Bronchial epithelial cell (primary cell): ENCODE data around the gene ALDH18A1. TPM values are rescaled to one million over a fixed set of nuclear protein-coding genes. Genes with fewer than 3 reads are reported as not detected.
A peak's percentile ranks its signal among the peaks of the same experiment; 100 is the strongest.

Experiments used
- DNase-seq: peaks from one replicate; pipeline ENCODE4 v3.0.0-alpha.2; 2010; ENCODE audit warnings: low read depth
- FAIRE-seq: peaks from 2 replicates; lab custom pipeline; 2011; peaks lifted over from hg19 to GRCh38; lab: Jason Lieb, UNC
- H3K27me3 ChIP-seq: 2 replicates; pipeline ENCODE4 v1.5.1; 2011; ENCODE audit warnings: low read length; ENCODE audit not compliant: control insufficient read depth, insufficient read depth
- H3K36me3 ChIP-seq: 2 replicates; pipeline ENCODE4 v1.5.1; 2011; ENCODE audit warnings: low read length; ENCODE audit not compliant: control insufficient read depth, insufficient read depth
- H3K4me3 ChIP-seq: 2 replicates; pipeline ENCODE4 v1.5.1; 2011; ENCODE audit warnings: mild to moderate bottlenecking, low read depth, low read length, control low read depth
- CTCF ChIP-seq: IDR thresholded peaks from 2 replicates; pipeline ENCODE4 v1.5.1; 2011; ENCODE audit warnings: mild to moderate bottlenecking, moderate library complexity, low read length, control low read depth, inconsistent platforms; ENCODE audit not compliant: insufficient read depth, severe bottlenecking
- total RNA-seq: library from RNA; depleted of rRNA; stranded (reverse); fragments of >200 nt; gene quantifications from 2 replicates; pipeline ENCODE4 v1.2.1, GENCODE V29; 2014

The ALDH18A1 gene
- total RNA-seq, 1 donor from 2014 or later: 68.4 TPM

- no peak for FAIRE-seq
- Histone ChIP-seq H3K4me3 (no peak overlapping the region), H3K36me3 (no peaks in the 10 kb centered on the region), H3K27me3 (peaks cover 2% of the 10 kb centered on the region)
- no peak for TF ChIP-seq CTCF
- no peak for DNase-seq
Measured at GRCh38 chr10:95572131-95572820, 84.2 kb downstream of the ALDH18A1 start.

GRCh38 chr10:95571390-95571789 is 85.1 kb downstream of the ALDH18A1 start:
- no peak for TF ChIP-seq CTCF
- Histone ChIP-seq H3K4me3 (no peak overlapping the region), H3K27me3 (peaks cover 2% of the 10 kb centered on the region), H3K36me3 (no peaks in the 10 kb centered on the region)
- no peak for DNase-seq
- FAIRE-seq: no peak

- peaks cover 2% of the 10 kb centered on the region for H3K27me3 ChIP-seq
- no peak for TF ChIP-seq CTCF
- H3K36me3 ChIP-seq: no peaks in the 10 kb centered on the region
- no peak for FAIRE-seq
- DNase-seq: peak; percentile 31
- no peak overlapping the region for H3K4me3 ChIP-seq
Measured at GRCh38 chr10:95569368-95569767, 87.1 kb downstream of the ALDH18A1 start.

- no peak for TF ChIP-seq CTCF
- FAIRE-seq (peak; percentile 18), DNase-seq (peak; percentile 50)
- no peaks in the 10 kb centered on the region for H3K27me3 ChIP-seq
- no peaks in the 10 kb centered on the region for H3K36me3 ChIP-seq
- H3K4me3 ChIP-seq: no peak overlapping the region
Measured at GRCh38 chr10:95567903-95568630, 88.4 kb downstream of the ALDH18A1 start.

- Histone ChIP-seq H3K4me3 (no peak overlapping the region), H3K36me3 (no peaks in the 10 kb centered on the region), H3K27me3 (no peaks in the 10 kb centered on the region)
- no peak for TF ChIP-seq CTCF
- no peak for FAIRE-seq
- DNase-seq: no peak
Measured at GRCh38 chr10:95566136-95566535, 90.4 kb downstream of the ALDH18A1 start.
